ENCODE results near the gene ABHD4. TPM values are rescaled to one million over a fixed set of nuclear protein-coding genes. Genes with fewer than 3 reads are reported as not detected.
A peak's percentile ranks its signal among the peaks of the same experiment; 100 is the strongest.

Gene ABHD4
- total and polyA plus RNA-seq, 10 of the 15 experiments (the other 5 are each of a cell fraction or from before 2014, with no cell fraction given): 5.4 to 28.7 (median 10.8) TPM

DNA sequence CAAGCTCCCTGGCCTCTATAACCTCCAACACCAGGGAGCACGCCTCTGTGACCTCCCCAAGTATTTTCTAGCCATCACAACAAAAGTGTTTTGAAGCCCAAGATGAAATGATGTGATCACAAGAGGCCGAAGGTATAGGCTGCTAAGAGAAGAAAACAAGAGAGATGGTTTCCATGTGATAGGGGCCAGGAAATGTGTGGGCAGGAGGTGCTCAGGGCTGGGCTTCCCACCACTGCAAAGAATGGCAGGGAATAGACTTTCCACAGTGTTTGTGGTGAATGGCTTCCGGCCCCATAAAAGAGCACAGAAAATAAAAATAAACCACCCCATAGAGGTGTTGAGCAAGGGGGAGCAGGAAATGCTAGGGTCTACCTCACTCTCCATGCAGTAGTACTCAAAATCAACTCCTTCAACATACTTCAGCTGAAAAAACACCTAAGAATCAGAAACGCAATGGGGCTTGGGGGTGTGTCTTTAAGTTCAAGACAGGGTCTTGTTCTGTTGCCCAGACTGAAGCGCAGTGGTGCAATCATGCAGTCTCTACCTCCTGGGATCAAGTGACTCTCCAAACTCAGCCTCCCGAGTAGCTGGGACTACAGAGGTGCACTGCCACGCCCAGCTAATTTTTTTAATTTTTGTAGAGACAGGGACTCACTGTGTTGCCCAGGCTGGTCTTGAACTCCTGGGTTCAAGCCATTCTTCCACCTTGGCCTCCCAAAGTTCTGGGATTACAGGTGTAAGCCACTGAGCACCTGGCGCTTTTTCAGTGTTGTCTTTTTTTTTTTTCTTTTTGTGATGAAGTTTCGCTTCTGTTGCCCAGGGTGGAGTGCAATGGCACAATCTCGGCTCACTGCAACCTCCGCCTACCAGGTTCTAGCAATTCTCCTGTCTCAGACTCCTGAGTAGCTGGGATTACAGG, 36.2 kb upstream of the ABHD4 start (continued):
- TF ChIP-seq, protein P1, sequence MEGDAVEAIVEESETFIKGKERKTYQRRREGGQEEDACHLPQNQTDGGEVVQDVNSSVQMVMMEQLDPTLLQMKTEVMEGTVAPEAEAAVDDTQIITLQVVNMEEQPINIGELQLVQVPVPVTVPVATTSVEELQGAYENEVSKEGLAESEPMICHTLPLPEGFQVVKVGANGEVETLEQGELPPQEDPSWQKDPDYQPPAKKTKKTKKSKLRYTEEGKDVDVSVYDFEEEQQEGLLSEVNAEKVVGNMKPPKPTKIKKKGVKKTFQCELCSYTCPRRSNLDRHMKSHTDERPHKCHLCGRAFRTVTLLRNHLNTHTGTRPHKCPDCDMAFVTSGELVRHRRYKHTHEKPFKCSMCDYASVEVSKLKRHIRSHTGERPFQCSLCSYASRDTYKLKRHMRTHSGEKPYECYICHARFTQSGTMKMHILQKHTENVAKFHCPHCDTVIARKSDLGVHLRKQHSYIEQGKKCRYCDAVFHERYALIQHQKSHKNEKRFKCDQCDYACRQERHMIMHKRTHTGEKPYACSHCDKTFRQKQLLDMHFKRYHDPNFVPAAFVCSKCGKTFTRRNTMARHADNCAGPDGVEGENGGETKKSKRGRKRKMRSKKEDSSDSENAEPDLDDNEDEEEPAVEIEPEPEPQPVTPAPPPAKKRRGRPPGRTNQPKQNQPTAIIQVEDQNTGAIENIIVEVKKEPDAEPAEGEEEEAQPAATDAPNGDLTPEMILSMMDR (IDR thresholded peaks at IDR 0.05 in 2 of 3, conservative IDR thresholded peaks at IDR 0.05 in 1 of 3; ENCODE audit: control insufficient read depth in 2 of 3, extremely low read depth in 1 of 3, insufficient read depth in 1 of 3, low read depth in 3 of 3, low read length in 3 of 3): no peak
- no peak for TF ChIP-seq SPI1 (IDR thresholded peaks at IDR 0.05; ENCODE audit: borderline replicate concordance, insufficient read depth, low read depth, low read length)
- no peak for TF ChIP-seq MXI1 (IDR thresholded peaks at IDR 0.05; ENCODE audit: low read depth, low read length)
- peak; percentile 74; the same call in 1 of the 2 replicates for TF ChIP-seq CREM (IDR thresholded peaks at IDR 0.05; ENCODE audit: low read depth)

DNA sequence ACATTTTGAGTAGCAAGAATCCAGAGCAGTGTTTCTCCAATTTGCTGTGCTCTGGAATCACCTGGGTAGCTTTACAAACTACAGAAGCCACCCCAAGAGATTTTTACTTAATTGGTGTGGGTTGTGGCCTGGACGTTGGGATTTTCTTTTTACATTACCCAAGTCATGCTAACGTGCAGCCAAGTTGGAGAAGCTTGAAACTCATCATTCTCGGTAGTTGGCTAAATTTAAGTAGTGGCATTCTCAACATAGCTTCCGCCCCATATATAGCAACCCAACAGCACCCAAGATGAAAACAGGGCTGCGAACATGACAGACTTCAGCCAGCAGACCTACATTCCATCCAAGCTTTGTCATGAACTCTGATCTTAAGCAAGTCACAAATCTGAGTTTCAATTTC, 34.1 kb upstream of the ABHD4 start:
- DNase-seq (ENCODE audit: low read depth, low spot score) (peak; percentile 96), FAIRE-seq (peak; percentile 18), ATAC-seq (peak; percentile 44)
- Histone ChIP-seq H3K4me2 (ENCODE audit: control insufficient read depth, insufficient read depth) (peak overlapping the region; percentile 45), H3K4me3 (no peak overlapping the region), H4K20me1 (ENCODE audit: control insufficient read depth, insufficient read depth) (no peaks in the 10 kb centered on the region), H3K36me3 (ENCODE audit: control insufficient read depth in 2 of 2, insufficient read depth in 2 of 2, low read length in 1 of 2) (peaks cover 0 to 3% of the 10 kb centered on the region in 2 experiments; a peak in 2 of 4 replicates), H3K27me3 (replicated peaks in 1 of 2; ENCODE audit: control insufficient read depth in 2 of 2, insufficient read depth in 2 of 2, low read length in 1 of 2) (no peaks in the 10 kb centered on the region), H3K79me2 (ENCODE audit: control insufficient read depth, insufficient read depth, low read length) (peaks cover 26% of the 10 kb centered on the region), H3K9ac (ENCODE audit: control insufficient read depth, insufficient read depth, low read length) (peak overlapping the region; percentile 38; the same call in 1 of the 2 replicates), H3K4me1 (ENCODE audit: control insufficient read depth, insufficient read depth, low read length) (peaks cover 90% of the 10 kb centered on the region), H3K27ac (ENCODE audit: control insufficient read depth, insufficient read depth) (peak overlapping the region; percentile 97), H3K9me3 (replicated peaks; ENCODE audit: control insufficient read depth, insufficient read depth, low read length) (no peaks in the 10 kb centered on the region), H2AFZ (ENCODE audit: control insufficient read depth, low read depth, low read length) (no peak overlapping the region)
- ChIA-PET RAD21 (ENCODE audit: unreplicated experiment) (interaction anchor here (0.6 to 11.3 kb wide), 23 partner anchors 8 to 247 kb away, joined by 3 to 190 read pairs (median 5); partner anchors contain the start of gene DAD1), SMC1A (ENCODE audit: uncharacterized antibody, unreplicated experiment) (interaction anchor here (0.6 to 6.1 kb wide), 20 partner anchors 8 to 249 kb away, joined by 3 to 53 read pairs (median 6); partner anchors contain the start of gene DAD1), CTCF (interaction anchor here (0.9 to 12.5 kb wide), 16 partner anchors 8 to 291 kb away, joined by 3 to 236 read pairs (median 4); no protein-coding TSS in a partner anchor), POLR2A (interaction anchor here (0.6 to 3.1 kb wide), 10 partner anchors 34 to 307 kb away, joined by 3 to 16 read pairs (median 4); no protein-coding TSS in a partner anchor)
- 4% methylated on average over 5 of the region's 5 CpGs for WGBS (ENCODE audit: insufficient coverage, insufficient replicate concordance, low lambda C conversion rate, missing lambda C conversion rate)
- intact Hi-C loops (cut with micrococcal nuclease; ENCODE audit: unreplicated experiment) (no loop called here), in situ Hi-C loops (cut with MboI) (no loop called here)
- BruUV-seq (replicated peaks): no TSS peak
- TF ChIP-seq SUZ12 (IDR thresholded peaks at IDR 0.05; ENCODE audit: unreplicated experiment): no peak
- TF ChIP-seq SRF (IDR thresholded peaks at IDR 0.05; ENCODE audit: low read depth in 2 of 2, low read length in 2 of 2): peak; percentile 62 to 91; a peak in 3 of 4 replicates
- peak; percentile 73 to 75; a peak in 3 of 4 replicates for TF ChIP-seq IKZF2 (IDR thresholded peaks at IDR 0.05)
- no peak for TF ChIP-seq ZNF207 (IDR thresholded peaks at IDR 0.05; ENCODE audit: borderline replicate concordance)
- peak; percentile 23; the same call in 1 of the 2 replicates for TF ChIP-seq GATAD2B (conservative IDR thresholded peaks at IDR 0.05; ENCODE audit: low read depth)
- TF ChIP-seq BRCA1 (IDR thresholded peaks at IDR 0.05; ENCODE audit: low read depth, low read length): no peak
- no peak for TF ChIP-seq KLF5 (IDR thresholded peaks at IDR 0.05; ENCODE audit: partially characterized antibody)
- TF ChIP-seq, protein P2, sequence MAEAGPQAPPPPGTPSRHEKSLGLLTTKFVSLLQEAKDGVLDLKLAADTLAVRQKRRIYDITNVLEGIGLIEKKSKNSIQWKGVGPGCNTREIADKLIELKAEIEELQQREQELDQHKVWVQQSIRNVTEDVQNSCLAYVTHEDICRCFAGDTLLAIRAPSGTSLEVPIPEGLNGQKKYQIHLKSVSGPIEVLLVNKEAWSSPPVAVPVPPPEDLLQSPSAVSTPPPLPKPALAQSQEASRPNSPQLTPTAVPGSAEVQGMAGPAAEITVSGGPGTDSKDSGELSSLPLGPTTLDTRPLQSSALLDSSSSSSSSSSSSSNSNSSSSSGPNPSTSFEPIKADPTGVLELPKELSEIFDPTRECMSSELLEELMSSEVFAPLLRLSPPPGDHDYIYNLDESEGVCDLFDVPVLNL (IDR thresholded peaks at IDR 0.05; ENCODE audit: low read depth, low read length): no peak
- no peak for TF ChIP-seq CHD4 (IDR thresholded peaks at IDR 0.05)
- TF ChIP-seq NFYA (IDR thresholded peaks at IDR 0.05; ENCODE audit: borderline replicate concordance, low read depth, low read length): no peak
- peak; percentile 64; the same call in 1 of the 2 replicates for TF ChIP-seq BCL11A (IDR thresholded peaks at IDR 0.05; ENCODE audit: low read depth, low read length)
- TF ChIP-seq YY1 (IDR thresholded peaks at IDR 0.05; ENCODE audit: low read depth, low read length): no peak
- no peak for TF ChIP-seq FOXM1 (IDR thresholded peaks at IDR 0.05; ENCODE audit: low read depth, low read length)
- TF ChIP-seq CBX3 (IDR thresholded peaks at IDR 0.05; ENCODE audit: borderline replicate concordance, low read depth): no peak
- no peak for TF ChIP-seq FOS (IDR thresholded peaks at IDR 0.05; ENCODE audit: borderline replicate concordance, extremely low read depth, insufficient read length)
